Testis (tissue), 2 donors: ENCODE measurements around the gene MEA1.

Experiments
- POLR2A ChIP-seq: fragments of 450-650 bp; IDR thresholded peaks from one replicate; pipeline ENCODE4 v1.6.1; 2017; ENCODE audit warnings: antibody characterized with exemption, mild to moderate bottlenecking, moderate library complexity
- TF ChIP-seq, protein P1 (sequence below), 3 experiments: fragments of 450-650 bp in 2 of 3; fragments of 200-600 bp in 1 of 3; sonication (generic) in 1 of 3; IDR thresholded peaks; one replicate each; pipeline ENCODE4 v1.5.1; 2016 to 2019; ENCODE audit warnings: antibody characterized with exemption in 3 of 3, mild to moderate bottlenecking in 2 of 3, moderate library complexity in 1 of 3

GRCh38 chr6:43050981-43051380 is 37.2 kb upstream of the MEA1 start:
- TF ChIP-seq POLR2A, result no peak
- TF ChIP-seq, protein P1, sequence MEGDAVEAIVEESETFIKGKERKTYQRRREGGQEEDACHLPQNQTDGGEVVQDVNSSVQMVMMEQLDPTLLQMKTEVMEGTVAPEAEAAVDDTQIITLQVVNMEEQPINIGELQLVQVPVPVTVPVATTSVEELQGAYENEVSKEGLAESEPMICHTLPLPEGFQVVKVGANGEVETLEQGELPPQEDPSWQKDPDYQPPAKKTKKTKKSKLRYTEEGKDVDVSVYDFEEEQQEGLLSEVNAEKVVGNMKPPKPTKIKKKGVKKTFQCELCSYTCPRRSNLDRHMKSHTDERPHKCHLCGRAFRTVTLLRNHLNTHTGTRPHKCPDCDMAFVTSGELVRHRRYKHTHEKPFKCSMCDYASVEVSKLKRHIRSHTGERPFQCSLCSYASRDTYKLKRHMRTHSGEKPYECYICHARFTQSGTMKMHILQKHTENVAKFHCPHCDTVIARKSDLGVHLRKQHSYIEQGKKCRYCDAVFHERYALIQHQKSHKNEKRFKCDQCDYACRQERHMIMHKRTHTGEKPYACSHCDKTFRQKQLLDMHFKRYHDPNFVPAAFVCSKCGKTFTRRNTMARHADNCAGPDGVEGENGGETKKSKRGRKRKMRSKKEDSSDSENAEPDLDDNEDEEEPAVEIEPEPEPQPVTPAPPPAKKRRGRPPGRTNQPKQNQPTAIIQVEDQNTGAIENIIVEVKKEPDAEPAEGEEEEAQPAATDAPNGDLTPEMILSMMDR (IDR thresholded peaks at IDR 0.05), result no peak
